ENCODE data around the gene SLC2A6.

GRCh38 chr9:133508046-133508445 is 29.1 kb upstream of the SLC2A6 start:
- TF ChIP-seq, protein P1, sequence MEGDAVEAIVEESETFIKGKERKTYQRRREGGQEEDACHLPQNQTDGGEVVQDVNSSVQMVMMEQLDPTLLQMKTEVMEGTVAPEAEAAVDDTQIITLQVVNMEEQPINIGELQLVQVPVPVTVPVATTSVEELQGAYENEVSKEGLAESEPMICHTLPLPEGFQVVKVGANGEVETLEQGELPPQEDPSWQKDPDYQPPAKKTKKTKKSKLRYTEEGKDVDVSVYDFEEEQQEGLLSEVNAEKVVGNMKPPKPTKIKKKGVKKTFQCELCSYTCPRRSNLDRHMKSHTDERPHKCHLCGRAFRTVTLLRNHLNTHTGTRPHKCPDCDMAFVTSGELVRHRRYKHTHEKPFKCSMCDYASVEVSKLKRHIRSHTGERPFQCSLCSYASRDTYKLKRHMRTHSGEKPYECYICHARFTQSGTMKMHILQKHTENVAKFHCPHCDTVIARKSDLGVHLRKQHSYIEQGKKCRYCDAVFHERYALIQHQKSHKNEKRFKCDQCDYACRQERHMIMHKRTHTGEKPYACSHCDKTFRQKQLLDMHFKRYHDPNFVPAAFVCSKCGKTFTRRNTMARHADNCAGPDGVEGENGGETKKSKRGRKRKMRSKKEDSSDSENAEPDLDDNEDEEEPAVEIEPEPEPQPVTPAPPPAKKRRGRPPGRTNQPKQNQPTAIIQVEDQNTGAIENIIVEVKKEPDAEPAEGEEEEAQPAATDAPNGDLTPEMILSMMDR (IDR thresholded peaks at IDR 0.05 in 4 of 5, conservative IDR thresholded peaks at IDR 0.05 in 1 of 5), result no peak
- no peak for TF ChIP-seq POLR2A (IDR thresholded peaks at IDR 0.05)
